GM19023 (cell line): ENCODE data around the gene JAKMIP2.
"Not testable (repeated sequence)": the region's sequence is repeated elsewhere in the genome, so short reads cannot be mapped to it uniquely, and the experiment has no call there.

ENCODE experiments used
- ATAC-seq: cut with Tn5 transposase; IDR thresholded peaks from one replicate; pipeline ENCODE4 v1.9.1; 2021; ENCODE audit warnings: mild to moderate bottlenecking, moderate library complexity; ENCODE audit not compliant: unreplicated experiment

Gene JAKMIP2

GRCh38 chr5:147750065-147750464 lies 32.5 kb downstream of the JAKMIP2 start:
- no peak for ATAC-seq

- no peak for ATAC-seq
Observed at GRCh38 chr5:147748590-147748989, 33.9 kb downstream of the JAKMIP2 start.

DNA sequence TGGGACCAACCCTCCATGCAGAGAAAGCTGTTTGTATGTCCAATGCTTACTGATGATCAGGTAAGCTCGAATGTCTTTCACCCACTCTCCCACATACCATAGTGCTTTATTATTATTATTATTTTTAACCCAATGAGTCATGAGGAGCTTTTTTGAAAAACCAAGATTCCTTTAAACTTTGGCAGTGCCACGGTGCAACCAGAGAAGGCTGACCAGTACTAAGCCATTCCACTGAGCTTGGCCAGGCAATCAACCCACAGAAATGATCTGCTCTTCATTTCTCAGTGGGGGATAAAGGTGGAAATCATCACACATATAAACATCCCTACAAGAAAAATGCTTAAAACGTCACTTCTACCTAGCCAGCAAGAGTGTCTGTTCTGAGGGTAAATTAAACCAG lies 35.5 kb downstream of the JAKMIP2 start:
- ATAC-seq: no peak

DNA sequence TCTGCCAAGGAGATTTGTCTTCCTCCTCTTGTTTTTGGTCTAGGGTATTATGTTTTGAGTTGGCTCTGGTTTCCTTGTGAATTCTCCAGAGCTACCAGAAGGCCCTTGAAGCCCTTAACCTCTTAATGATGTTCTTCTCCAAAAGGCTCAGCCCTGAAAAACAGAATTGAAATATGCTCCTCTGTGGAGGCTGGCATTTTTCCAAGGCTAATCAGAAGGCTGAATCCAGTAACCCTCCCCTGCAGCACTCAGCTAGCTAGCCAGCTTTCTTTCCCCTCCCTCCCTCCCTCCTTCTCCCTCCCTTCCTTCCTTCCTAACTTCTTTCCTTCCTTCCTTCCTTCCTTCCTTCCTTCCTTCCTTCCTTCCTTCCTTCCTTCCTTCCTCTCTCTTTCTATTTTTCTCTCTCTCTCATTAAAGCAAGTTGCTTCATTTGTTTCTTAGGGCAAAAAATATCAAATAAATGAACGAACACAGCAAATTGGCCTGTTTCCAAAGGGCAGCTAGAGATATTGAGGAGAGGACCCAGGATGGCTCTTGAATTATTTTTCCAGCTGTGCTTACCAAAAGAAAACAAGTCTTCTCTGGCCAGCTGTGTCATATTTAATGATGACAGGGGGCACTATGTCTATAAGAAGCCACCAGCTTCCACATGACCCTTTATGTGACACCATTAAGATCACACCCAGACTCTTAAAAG lies 38.7 kb downstream of the JAKMIP2 start:
- no peak for ATAC-seq

GRCh38 chr5:147743012-147743411 lies 39.5 kb downstream of the JAKMIP2 start:
- no peak for ATAC-seq

DNA sequence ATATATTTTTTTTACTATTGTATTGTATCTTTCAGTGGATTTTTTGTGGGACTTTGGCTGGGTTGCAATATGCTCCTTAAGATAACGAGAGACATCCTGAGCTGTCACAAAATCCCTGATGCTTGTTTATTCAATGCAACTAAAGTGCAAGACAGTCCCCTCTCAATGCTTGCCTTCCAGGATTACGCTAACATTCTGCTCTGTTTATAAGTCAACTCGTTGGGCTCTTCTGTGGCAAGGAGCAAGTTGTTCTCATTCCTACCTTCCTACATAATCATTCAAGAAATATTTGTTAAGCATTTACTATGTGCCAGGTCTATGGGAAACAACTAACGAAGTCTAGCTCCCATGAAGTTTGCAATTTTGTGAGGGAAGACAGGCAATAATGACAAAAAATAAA lies 40.4 kb downstream of the JAKMIP2 start:
- no peak for ATAC-seq

GRCh38 chr5:147740864-147741263 lies 41.7 kb downstream of the JAKMIP2 start:
- ATAC-seq: no peak

GRCh38 chr5:147737921-147738320 lies 44.6 kb downstream of the JAKMIP2 start:
- no peak for ATAC-seq

- ATAC-seq: no peak
Observed at GRCh38 chr5:147735621-147736125, 46.9 kb downstream of the JAKMIP2 start.

- ATAC-seq: no peak
Observed at GRCh38 chr5:147734894-147735293, 47.6 kb downstream of the JAKMIP2 start.

DNA sequence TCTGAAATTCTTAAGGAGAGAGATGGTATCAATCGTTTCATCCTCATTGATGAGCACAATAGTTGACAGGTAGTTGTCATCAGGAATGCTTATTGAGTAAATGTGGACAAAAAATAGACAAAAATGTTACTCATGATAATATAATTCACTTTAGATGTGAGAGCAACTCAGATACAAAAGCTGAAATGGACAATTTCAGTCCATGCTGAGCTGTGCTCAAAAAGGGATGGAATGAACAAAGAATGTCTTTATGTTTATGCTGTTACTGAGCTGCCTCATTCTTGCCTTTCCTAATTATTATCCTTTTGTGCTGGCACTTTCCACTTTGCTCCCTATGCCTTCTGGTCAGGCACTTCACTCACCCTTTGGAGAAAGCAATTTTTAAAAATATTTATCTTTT lies 49.5 kb downstream of the JAKMIP2 start:
- ATAC-seq: no peak

GRCh38 chr5:147732291-147732883 lies 50.1 kb downstream of the JAKMIP2 start:
- no peak for ATAC-seq

DNA sequence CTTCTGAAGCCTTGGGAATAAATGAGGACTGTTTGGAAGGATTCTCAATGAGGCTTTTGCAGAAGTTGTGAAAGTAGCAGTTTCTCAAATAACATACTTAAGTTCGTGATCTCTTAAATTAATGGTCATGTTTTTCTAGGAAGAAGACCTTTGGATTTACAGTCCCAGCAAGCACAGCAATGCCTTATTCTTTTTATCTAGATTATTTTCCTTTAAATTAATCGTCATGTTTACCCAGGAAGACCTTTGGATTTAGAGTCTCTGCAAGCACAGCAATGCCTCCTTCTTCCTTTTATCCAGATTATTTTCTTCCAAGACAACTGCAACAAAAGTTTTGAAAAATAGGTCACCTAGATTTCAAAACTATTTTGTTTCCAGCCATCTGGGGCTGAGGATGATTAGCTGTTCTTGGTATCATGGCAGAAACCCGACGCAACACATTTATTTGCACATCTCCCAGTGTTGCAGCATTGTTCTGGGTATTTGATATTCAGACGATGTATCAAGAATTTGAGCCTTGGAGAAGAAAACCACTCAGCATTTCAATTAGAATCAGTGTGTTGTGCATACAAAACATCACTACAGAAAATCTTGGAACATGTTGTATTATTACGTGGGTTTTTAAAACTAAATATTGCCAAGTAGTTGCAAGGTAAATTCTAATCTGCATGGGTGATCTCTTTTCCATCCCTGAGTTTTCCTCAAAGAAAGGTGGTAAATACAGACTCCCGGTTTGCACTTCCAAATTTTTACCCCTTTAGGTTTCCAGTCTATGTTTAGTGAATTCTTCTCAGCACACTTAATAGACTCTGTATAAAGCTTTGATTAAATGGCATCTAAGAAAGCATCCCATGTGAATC lies 50.9 kb downstream of the JAKMIP2 start:
- ATAC-seq: no peak

- ATAC-seq: no peak
Observed at GRCh38 chr5:147727200-147727599, 55.3 kb downstream of the JAKMIP2 start.

- ATAC-seq: not testable (repeated sequence)
Observed at GRCh38 chr5:147721191-147721960, 61.2 kb downstream of the JAKMIP2 start.

GRCh38 chr5:147713550-147714295 lies 68.8 kb downstream of the JAKMIP2 start:
- ATAC-seq: no peak

- ATAC-seq: no peak
Observed at GRCh38 chr5:147712598-147712997, 69.9 kb downstream of the JAKMIP2 start.

- no peak for ATAC-seq
Observed at GRCh38 chr5:147712019-147712418, 70.5 kb downstream of the JAKMIP2 start.

DNA sequence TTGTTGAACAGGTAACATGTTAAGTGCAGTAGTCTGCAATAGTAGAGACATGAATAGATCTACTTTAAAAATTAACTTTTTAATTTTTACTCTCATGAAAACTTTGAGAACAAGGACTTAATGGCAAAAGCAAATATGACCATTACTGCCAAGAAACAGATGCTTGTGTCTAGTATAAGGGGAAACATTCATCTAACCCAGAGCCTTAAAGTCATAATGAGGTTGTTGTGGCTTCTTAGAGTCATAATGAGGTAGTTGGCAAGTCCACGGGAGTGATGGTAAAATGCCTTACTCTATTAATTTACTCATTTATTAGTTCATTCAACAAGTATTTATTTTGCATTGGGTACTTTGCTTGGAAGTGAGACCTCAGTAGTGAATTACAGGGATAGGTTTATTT lies 71.5 kb downstream of the JAKMIP2 start:
- no peak for ATAC-seq

- ATAC-seq: no peak
Observed at GRCh38 chr5:147708708-147709107, 73.8 kb downstream of the JAKMIP2 start.
